HCT116 (cell line): ENCODE data around the gene POU6F1.

ENCODE experiments used
- EZH2 ChIP-seq: fragments of 200-600 bp; sonication (generic); IDR thresholded peaks from 2 replicates; pipeline ENCODE4 v1.6.1; 2017; ENCODE audit warnings: antibody characterized with exemption, mixed run types
- POLR2A ChIP-seq: IDR thresholded peaks from 2 replicates; pipeline ENCODE4 v1.7.0; 2011; ENCODE audit warnings: borderline replicate concordance; ENCODE audit not compliant: insufficient read depth, insufficient read length; ENCODE audit errors: extremely low read depth
- RAD21 ChIP-seq: IDR thresholded peaks from 2 replicates; pipeline ENCODE4 v1.6.1; 2012; ENCODE audit warnings: low read depth, mild to moderate bottlenecking
- TCF7L2 ChIP-seq: IDR thresholded peaks from 2 replicates; pipeline ENCODE4 v1.7.0; 2011; ENCODE audit warnings: borderline replicate concordance, inconsistent platforms; ENCODE audit not compliant: insufficient read depth, insufficient read length; ENCODE audit errors: extremely low read depth
- YY1 ChIP-seq: IDR thresholded peaks from 2 replicates; pipeline ENCODE4 v1.6.1; 2011; ENCODE audit warnings: low read length, low read depth, moderate library complexity, mild to moderate bottlenecking; ENCODE audit not compliant: insufficient replicate concordance; ENCODE audit errors: extremely low read depth
- TF ChIP-seq, protein P1 (sequence below), 3 experiments: fragments of 200-600 bp in 1 of 3; sonication (generic) in 1 of 3; IDR thresholded peaks in 2 of 3; conservative IDR thresholded peaks in 1 of 3; 2 replicates each; pipeline ENCODE4 v1.5.1; 2012 to 2017; ENCODE audit warnings: low read depth in 2 of 3, low read length in 2 of 3, antibody characterized with exemption in 1 of 3, borderline replicate concordance in 1 of 3, control low read depth in 1 of 3, mild to moderate bottlenecking in 1 of 3, mixed read lengths in 1 of 3, mixed run types in 1 of 3, moderate library complexity in 1 of 3; ENCODE audit not compliant: insufficient read depth in 1 of 3

DNA sequence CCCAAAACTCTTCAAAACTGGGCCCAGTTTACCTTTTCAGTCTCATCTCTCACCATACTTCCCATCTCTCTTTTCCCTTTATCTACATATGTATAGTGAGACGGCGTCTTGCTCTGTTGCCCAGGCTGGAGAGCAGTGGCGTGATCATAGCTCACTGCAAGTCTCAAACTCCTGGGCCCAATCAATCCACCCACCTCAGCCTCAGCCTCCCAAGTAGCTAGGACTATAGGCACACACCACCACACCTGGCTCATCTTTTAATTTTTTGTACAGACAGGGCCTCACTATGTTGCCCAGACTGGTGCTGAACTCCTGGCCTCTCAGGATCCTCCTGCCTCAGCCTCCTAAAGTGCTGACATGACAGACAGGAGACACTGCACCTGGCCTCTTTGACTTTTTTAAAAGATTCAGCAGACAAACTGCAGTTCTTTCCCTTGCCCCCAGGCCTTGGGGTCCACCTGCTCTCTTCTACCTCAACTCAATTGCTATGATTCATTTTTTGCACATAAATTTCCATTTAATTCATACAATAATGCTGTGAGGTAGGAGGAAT is 78.5 kb downstream of the POU6F1 start:
- TF ChIP-seq EZH2 (no peak), TCF7L2 (no peak), RAD21 (no peak), POLR2A (no peak), YY1 (no peak)
- TF ChIP-seq, protein P1, sequence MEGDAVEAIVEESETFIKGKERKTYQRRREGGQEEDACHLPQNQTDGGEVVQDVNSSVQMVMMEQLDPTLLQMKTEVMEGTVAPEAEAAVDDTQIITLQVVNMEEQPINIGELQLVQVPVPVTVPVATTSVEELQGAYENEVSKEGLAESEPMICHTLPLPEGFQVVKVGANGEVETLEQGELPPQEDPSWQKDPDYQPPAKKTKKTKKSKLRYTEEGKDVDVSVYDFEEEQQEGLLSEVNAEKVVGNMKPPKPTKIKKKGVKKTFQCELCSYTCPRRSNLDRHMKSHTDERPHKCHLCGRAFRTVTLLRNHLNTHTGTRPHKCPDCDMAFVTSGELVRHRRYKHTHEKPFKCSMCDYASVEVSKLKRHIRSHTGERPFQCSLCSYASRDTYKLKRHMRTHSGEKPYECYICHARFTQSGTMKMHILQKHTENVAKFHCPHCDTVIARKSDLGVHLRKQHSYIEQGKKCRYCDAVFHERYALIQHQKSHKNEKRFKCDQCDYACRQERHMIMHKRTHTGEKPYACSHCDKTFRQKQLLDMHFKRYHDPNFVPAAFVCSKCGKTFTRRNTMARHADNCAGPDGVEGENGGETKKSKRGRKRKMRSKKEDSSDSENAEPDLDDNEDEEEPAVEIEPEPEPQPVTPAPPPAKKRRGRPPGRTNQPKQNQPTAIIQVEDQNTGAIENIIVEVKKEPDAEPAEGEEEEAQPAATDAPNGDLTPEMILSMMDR (IDR thresholded peaks at IDR 0.05 in 2 of 3, conservative IDR thresholded peaks at IDR 0.05 in 1 of 3; ENCODE audit: borderline replicate concordance in 1 of 3, insufficient read depth in 1 of 3, low read depth in 2 of 3, low read length in 2 of 3), result no peak
